ENCODE measurements around the gene DDX52. TPM values are rescaled to one million over a fixed set of nuclear protein-coding genes. Genes with fewer than 3 reads are reported as not detected.

The DDX52 gene
- total RNA-seq, 1 experiment from 2014 or later, result 27.7 TPM

Small RNA genes lying within 50 kb of the gene (microRNA-seq; reads per million reads assigned to microRNA genes)
- not detected for gene MIR378J

Other genes starting within 250 kb of the DDX52 start
- gene ACACA, start 236.6 kb downstream of the DDX52 start, total RNA-seq (2021), result 68.3 and 79.2 TPM in 2 replicates
- 17.9 and 21.4 TPM in 2 replicates for gene TADA2A, start 236.6 kb downstream of the DDX52 start, total RNA-seq (2021)
- 13.8 and 14.0 TPM in 2 replicates for gene DUSP14, start 153.6 kb downstream of the DDX52 start, total RNA-seq (2021)
- gene SYNRG, start 34.0 kb downstream of the DDX52 start, total RNA-seq (2021), result 21.3 and 22.5 TPM in 2 replicates
- not detected in 2 replicates for gene HNF1B, start 101.6 kb upstream of the DDX52 start, total RNA-seq (2021)